Neural cell (in vitro differentiated cells): ENCODE data around the gene IFNLR1.

ENCODE experiments used
- CTCF ChIP-seq: fragments of 450-650 bp; IDR thresholded peaks from 2 replicates; pipeline ENCODE4 v1.5.1; 2014; ENCODE audit warnings: antibody characterized with exemption, mild to moderate bottlenecking, moderate library complexity; ENCODE audit not compliant: poor library complexity, severe bottlenecking
- EP300 ChIP-seq: fragments of 450-650 bp; conservative IDR thresholded peaks from 2 replicates; pipeline ENCODE4 v1.6.1; 2014; ENCODE audit warnings: antibody characterized with exemption, mild to moderate bottlenecking, moderate library complexity; ENCODE audit not compliant: poor library complexity, severe bottlenecking
- POLR2AphosphoS5 ChIP-seq: IDR thresholded peaks from 2 replicates; pipeline ENCODE4 v1.6.1; 2012
- RAD21 ChIP-seq: fragments of 450-650 bp; conservative IDR thresholded peaks from 2 replicates; pipeline ENCODE4 v1.6.1; 2014; ENCODE audit warnings: antibody characterized with exemption, mild to moderate bottlenecking, moderate library complexity
- SMC3 ChIP-seq: fragments of 450-650 bp; conservative IDR thresholded peaks from 2 replicates; pipeline ENCODE4 v1.6.1; 2014; ENCODE audit warnings: antibody characterized with exemption, mild to moderate bottlenecking, moderate library complexity; ENCODE audit not compliant: poor library complexity
- TAF1 ChIP-seq: IDR thresholded peaks from 2 replicates; pipeline ENCODE4 v1.6.1; 2012; ENCODE audit warnings: low read depth

GRCh38 chr1:24140741-24141181, 46.3 kb downstream of the IFNLR1 start:
- TF ChIP-seq CTCF (no peak), EP300 (no peak), SMC3 (no peak), POLR2AphosphoS5 (no peak), RAD21 (no peak), TAF1 (no peak)
